Adipocyte (in vitro differentiated cells): ENCODE results near the gene PRKCI.
"Not testable (repeated sequence)": the region's sequence is repeated elsewhere in the genome, so short reads cannot be mapped to it uniquely, and the experiment has no call there.

Experiments used
- DNase-seq: peaks from one replicate; pipeline ENCODE4 v3.0.0-alpha.2; 2015; ENCODE audit warnings: low read depth
- H3K27me3 ChIP-seq: replicated peaks from 2 replicates; pipeline ENCODE4 v1.7.0; 2013; ENCODE audit warnings: mild to moderate bottlenecking, low read length, moderate library complexity; ENCODE audit not compliant: control insufficient read depth, insufficient read depth
- H3K36me3 ChIP-seq: 2 replicates; pipeline ENCODE4 v1.7.0; 2013; ENCODE audit warnings: low read length, mild to moderate bottlenecking, moderate library complexity; ENCODE audit not compliant: control insufficient read depth, insufficient read depth, severe bottlenecking
- H3K4me1 ChIP-seq: 2 replicates; pipeline ENCODE4 v1.7.0; 2013; ENCODE audit warnings: mild to moderate bottlenecking, low read length, moderate library complexity; ENCODE audit not compliant: control insufficient read depth, insufficient read depth
- H3K4me3 ChIP-seq: 2 replicates; pipeline ENCODE4 v1.7.0; 2013; ENCODE audit warnings: mild to moderate bottlenecking, low read length, moderate library complexity
- H3K9ac ChIP-seq: 2 replicates; pipeline ENCODE4 v1.7.0; 2013; ENCODE audit warnings: mild to moderate bottlenecking, low read length, moderate library complexity
- H3K9me3 ChIP-seq: 2 replicates; pipeline ENCODE4 v1.7.0; 2013; ENCODE audit warnings: mild to moderate bottlenecking, low read length, moderate library complexity; ENCODE audit not compliant: control insufficient read depth

Gene PRKCI

GRCh38 chr3:170267793-170268192, 45.6 kb downstream of the PRKCI start:
- no peak for DNase-seq
- H3K9ac ChIP-seq, result no peak overlapping the region
- H3K4me3 ChIP-seq, result no peak overlapping the region
- no peaks in the 10 kb centered on the region for H3K27me3 ChIP-seq
- peaks cover 44% of the 10 kb centered on the region for H3K36me3 ChIP-seq
- no peaks in the 10 kb centered on the region for H3K9me3 ChIP-seq
- no peaks in the 10 kb centered on the region for H3K4me1 ChIP-seq

- not testable (repeated sequence) for DNase-seq, H3K4me1 ChIP-seq, H3K27me3 ChIP-seq, H3K9ac ChIP-seq, H3K4me3 ChIP-seq, H3K9me3 ChIP-seq
- peaks cover 47% of the 10 kb centered on the region for H3K36me3 ChIP-seq
These were observed 47.5 kb downstream of the PRKCI start for GRCh38 chr3:170269673-170270254.

GRCh38 chr3:170270282-170270881, 48.2 kb downstream of the PRKCI start:
- DNase-seq, result no peak
- Histone ChIP-seq H3K9ac (no peak overlapping the region), H3K4me1 (no peaks in the 10 kb centered on the region), H3K9me3 (no peaks in the 10 kb centered on the region), H3K27me3 (no peaks in the 10 kb centered on the region), H3K36me3 (peaks cover 47% of the 10 kb centered on the region), H3K4me3 (no peak overlapping the region)

- peaks cover 46% of the 10 kb centered on the region for H3K36me3 ChIP-seq
- H3K27me3 ChIP-seq, result no peaks in the 10 kb centered on the region
- DNase-seq, result no peak
- no peak overlapping the region for H3K4me3 ChIP-seq
- H3K4me1 ChIP-seq, result no peaks in the 10 kb centered on the region
- no peak overlapping the region for H3K9ac ChIP-seq
- no peaks in the 10 kb centered on the region for H3K9me3 ChIP-seq
These were observed 52.4 kb downstream of the PRKCI start for GRCh38 chr3:170274641-170275040.

GRCh38 chr3:170275832-170276231, 53.6 kb downstream of the PRKCI start:
- no peaks in the 10 kb centered on the region for H3K4me1 ChIP-seq
- no peak overlapping the region for H3K9ac ChIP-seq
- H3K9me3 ChIP-seq, result no peaks in the 10 kb centered on the region
- H3K27me3 ChIP-seq, result no peaks in the 10 kb centered on the region
- no peak for DNase-seq
- no peak overlapping the region for H3K4me3 ChIP-seq
- peaks cover 43% of the 10 kb centered on the region for H3K36me3 ChIP-seq

GRCh38 chr3:170277311-170277710, 55.1 kb downstream of the PRKCI start:
- H3K36me3 ChIP-seq, result peaks cover 50% of the 10 kb centered on the region
- DNase-seq, H3K9me3 ChIP-seq: not testable (repeated sequence)

GRCh38 chr3:170277833-170278580, 55.8 kb downstream of the PRKCI start:
- H3K27me3 ChIP-seq, result no peaks in the 10 kb centered on the region
- DNase-seq, result peak; percentile 40
- peaks cover 44% of the 10 kb centered on the region for H3K36me3 ChIP-seq

More at GRCh38 chr3:170277311-170277710, 55.1 kb downstream of the PRKCI start:
- H3K4me1 ChIP-seq, H3K9ac ChIP-seq, H3K4me3 ChIP-seq, H3K27me3 ChIP-seq: not testable (repeated sequence)

GRCh38 chr3:170278627-170279026, 56.4 kb downstream of the PRKCI start:
- H3K27me3 ChIP-seq, result no peaks in the 10 kb centered on the region
- peaks cover 38% of the 10 kb centered on the region for H3K36me3 ChIP-seq
- H3K4me1 ChIP-seq, result no peaks in the 10 kb centered on the region
- H3K4me3 ChIP-seq, result no peak overlapping the region
- H3K9me3 ChIP-seq, result no peaks in the 10 kb centered on the region
- DNase-seq, result no peak
- H3K9ac ChIP-seq, result no peak overlapping the region

More at GRCh38 chr3:170277833-170278580, 55.8 kb downstream of the PRKCI start:
- Histone ChIP-seq H3K4me1 (no peaks in the 10 kb centered on the region), H3K9me3 (no peaks in the 10 kb centered on the region), H3K9ac (no peak overlapping the region), H3K4me3 (peak overlapping the region; percentile 4)

- DNase-seq, result no peak
- Histone ChIP-seq H3K4me1 (no peaks in the 10 kb centered on the region), H3K9ac (no peak overlapping the region), H3K27me3 (no peaks in the 10 kb centered on the region), H3K4me3 (no peak overlapping the region), H3K9me3 (no peaks in the 10 kb centered on the region), H3K36me3 (peaks cover 26% of the 10 kb centered on the region)
These were observed 68.0 kb downstream of the PRKCI start for GRCh38 chr3:170290194-170290593.

- Histone ChIP-seq H3K9ac (no peak overlapping the region), H3K27me3 (no peaks in the 10 kb centered on the region), H3K4me3 (no peak overlapping the region), H3K9me3 (no peaks in the 10 kb centered on the region), H3K4me1 (peaks cover 4% of the 10 kb centered on the region), H3K36me3 (peaks cover 33% of the 10 kb centered on the region)
- no peak for DNase-seq
These were observed 73.4 kb downstream of the PRKCI start for GRCh38 chr3:170295586-170295985.

GRCh38 chr3:170296703-170297102, 74.5 kb downstream of the PRKCI start:
- Histone ChIP-seq H3K27me3 (no peaks in the 10 kb centered on the region), H3K9ac (no peak overlapping the region), H3K4me1 (peaks cover 9% of the 10 kb centered on the region), H3K9me3 (no peaks in the 10 kb centered on the region), H3K36me3 (peaks cover 33% of the 10 kb centered on the region), H3K4me3 (no peak overlapping the region)
- DNase-seq, result no peak
